A673 (cell line): Measurements from ENCODE around the gene BORCS8.

Source experiments
- EZH2 ChIP-seq: fragments of 200-600 bp; sonication (generic); IDR thresholded peaks from 2 replicates; pipeline ENCODE4 v1.6.1; 2017; ENCODE audit warnings: borderline replicate concordance, low read depth, mild to moderate bottlenecking, mixed read lengths, antibody characterized with exemption, low read length; ENCODE audit not compliant: poor library complexity, severe bottlenecking
- TF ChIP-seq, protein P1 (sequence below): fragments of 300-800, 200-600 bp; sonication (generic); conservative IDR thresholded peaks from 2 replicates; pipeline ENCODE4 v1.5.1; 2017; ENCODE audit warnings: low read depth, mild to moderate bottlenecking, antibody characterized with exemption, low read length, moderate library complexity, mixed read lengths

DNA sequence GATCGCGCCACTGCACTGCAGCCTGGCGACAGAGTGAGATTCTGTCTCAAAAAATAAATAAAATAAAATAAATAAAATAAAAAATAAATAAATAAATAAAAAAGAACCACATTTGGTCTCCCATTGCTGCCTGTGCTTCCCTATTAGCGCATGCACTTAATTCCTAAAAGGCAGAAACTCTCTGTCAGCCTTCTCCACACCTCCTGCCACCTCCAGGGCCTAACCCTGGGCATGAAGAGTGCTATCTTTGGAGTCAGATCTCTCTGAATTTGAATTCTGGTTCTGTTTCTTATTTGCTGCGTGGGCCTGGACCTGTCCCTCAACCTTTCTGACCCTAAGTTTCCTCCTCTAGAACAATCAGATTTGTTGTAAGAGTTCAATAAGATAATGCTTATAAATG is 31.1 kb upstream of the BORCS8 start:
- TF ChIP-seq, protein P1, sequence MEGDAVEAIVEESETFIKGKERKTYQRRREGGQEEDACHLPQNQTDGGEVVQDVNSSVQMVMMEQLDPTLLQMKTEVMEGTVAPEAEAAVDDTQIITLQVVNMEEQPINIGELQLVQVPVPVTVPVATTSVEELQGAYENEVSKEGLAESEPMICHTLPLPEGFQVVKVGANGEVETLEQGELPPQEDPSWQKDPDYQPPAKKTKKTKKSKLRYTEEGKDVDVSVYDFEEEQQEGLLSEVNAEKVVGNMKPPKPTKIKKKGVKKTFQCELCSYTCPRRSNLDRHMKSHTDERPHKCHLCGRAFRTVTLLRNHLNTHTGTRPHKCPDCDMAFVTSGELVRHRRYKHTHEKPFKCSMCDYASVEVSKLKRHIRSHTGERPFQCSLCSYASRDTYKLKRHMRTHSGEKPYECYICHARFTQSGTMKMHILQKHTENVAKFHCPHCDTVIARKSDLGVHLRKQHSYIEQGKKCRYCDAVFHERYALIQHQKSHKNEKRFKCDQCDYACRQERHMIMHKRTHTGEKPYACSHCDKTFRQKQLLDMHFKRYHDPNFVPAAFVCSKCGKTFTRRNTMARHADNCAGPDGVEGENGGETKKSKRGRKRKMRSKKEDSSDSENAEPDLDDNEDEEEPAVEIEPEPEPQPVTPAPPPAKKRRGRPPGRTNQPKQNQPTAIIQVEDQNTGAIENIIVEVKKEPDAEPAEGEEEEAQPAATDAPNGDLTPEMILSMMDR: no peak
- TF ChIP-seq EZH2: no peak
